HFF-Myc (cell line): Measurements from ENCODE around the gene TIMM44.
A peak's percentile ranks its signal among the peaks of the same experiment; 100 is the strongest.

Source experiments
- DNase-seq: peaks from one replicate; pipeline ENCODE4 v3.0.0-alpha.2; 2011; ENCODE audit warnings: low read depth; ENCODE audit errors: extremely low read depth
- H3K4me3 ChIP-seq: replicated peaks from 2 replicates; pipeline ENCODE4 v1.5.1; 2011; ENCODE audit warnings: low read depth, mild to moderate bottlenecking, control low read depth, low read length
- CTCF ChIP-seq: IDR thresholded peaks from 2 replicates; pipeline ENCODE4 v1.5.1; 2012; ENCODE audit warnings: mild to moderate bottlenecking, low read depth, low read length, control low read depth; ENCODE audit errors: missing control alignments

The TIMM44 gene

GRCh38 chr19:7925171-7925851 lies 18.2 kb downstream of the TIMM44 start:
- peak; percentile 71 for TF ChIP-seq CTCF
- no peak for DNase-seq
- peak overlapping the region; percentile 44 for H3K4me3 ChIP-seq

- DNase-seq: no peak
- TF ChIP-seq CTCF: no peak
- peak overlapping the region; percentile 44 for H3K4me3 ChIP-seq
These were observed 18.8 kb downstream of the TIMM44 start for GRCh38 chr19:7924651-7925170.

- H3K4me3 ChIP-seq: no peak overlapping the region
- TF ChIP-seq CTCF: no peak
- no peak for DNase-seq
These were observed 19.2 kb downstream of the TIMM44 start for GRCh38 chr19:7924241-7924640.

GRCh38 chr19:7923295-7924191 lies 19.9 kb downstream of the TIMM44 start:
- DNase-seq: no peak
- no peak overlapping the region for H3K4me3 ChIP-seq
- TF ChIP-seq CTCF: no peak

- H3K4me3 ChIP-seq: no peak overlapping the region
- no peak for DNase-seq
- no peak for TF ChIP-seq CTCF
These were observed 20.6 kb downstream of the TIMM44 start for GRCh38 chr19:7922836-7923195.

- no peak for TF ChIP-seq CTCF
- no peak for DNase-seq
- no peak overlapping the region for H3K4me3 ChIP-seq
These were observed 21.3 kb downstream of the TIMM44 start for GRCh38 chr19:7921967-7922835.
